ENCODE data around the gene THSD8.

DNA sequence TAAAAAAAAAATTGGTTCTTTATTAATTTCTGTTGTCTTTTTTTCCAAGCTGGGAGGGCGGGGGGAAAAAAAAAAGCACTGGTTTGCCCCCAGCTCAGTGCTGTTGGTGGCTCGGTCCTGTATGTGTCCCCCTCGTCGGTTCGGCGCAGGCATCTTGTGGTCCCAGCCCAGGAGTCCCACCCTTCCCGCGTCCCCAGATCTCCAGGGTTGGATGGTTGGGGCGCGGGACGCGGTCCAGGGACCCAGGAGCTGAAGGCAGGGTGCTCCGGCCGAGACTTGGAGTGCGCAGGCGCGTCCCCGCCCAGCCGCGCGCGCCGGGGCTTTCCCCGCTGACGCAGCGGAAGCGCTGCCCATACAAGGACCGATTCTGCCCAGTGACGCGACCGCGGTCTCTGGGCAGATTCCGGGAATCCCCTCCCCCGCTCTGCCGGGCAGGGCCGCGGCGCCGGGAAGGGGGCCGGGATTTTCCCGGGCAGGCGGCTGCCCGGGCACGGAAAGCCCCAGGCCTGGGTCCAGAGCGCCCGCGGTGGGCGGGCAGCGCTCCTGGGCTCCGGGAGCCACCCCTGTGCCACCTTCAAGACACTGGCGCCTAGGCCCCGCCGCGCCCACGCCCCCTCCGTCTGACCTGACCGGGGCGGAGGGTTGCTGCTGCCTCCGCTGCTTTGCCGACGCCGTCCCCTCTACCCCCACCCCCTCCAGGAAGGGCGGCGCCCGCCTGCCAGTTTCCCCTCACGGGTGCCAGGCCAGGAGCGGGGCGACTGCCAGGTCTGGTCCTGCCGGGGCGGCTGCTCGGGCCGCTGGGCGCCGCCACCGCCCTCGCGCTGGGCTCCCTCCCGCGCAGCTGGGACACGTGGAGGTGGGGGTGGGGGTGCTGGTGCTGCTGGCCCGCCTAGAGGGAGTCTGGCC lies 8.3 kb upstream of the THSD8 start:
- TF ChIP-seq CTCF (IDR thresholded peaks at IDR 0.05) = no peak
- peak; percentile 34 for TF ChIP-seq POLR2A (IDR thresholded peaks at IDR 0.05; ENCODE audit: low read length)
- TF ChIP-seq EP300 (IDR thresholded peaks at IDR 0.05) = 0 out of 5 replicates have a peak, but pooled peaks of 1 of the 2 experiments have one; percentile 6
- no peak for TF ChIP-seq ESRRA (IDR thresholded peaks at IDR 0.05; ENCODE audit: borderline replicate concordance, low read length)
- TF ChIP-seq RAD21 (conservative IDR thresholded peaks at IDR 0.05 in 1 of 2, IDR thresholded peaks at IDR 0.05 in 1 of 2) = no peak
- TF ChIP-seq, protein P1, sequence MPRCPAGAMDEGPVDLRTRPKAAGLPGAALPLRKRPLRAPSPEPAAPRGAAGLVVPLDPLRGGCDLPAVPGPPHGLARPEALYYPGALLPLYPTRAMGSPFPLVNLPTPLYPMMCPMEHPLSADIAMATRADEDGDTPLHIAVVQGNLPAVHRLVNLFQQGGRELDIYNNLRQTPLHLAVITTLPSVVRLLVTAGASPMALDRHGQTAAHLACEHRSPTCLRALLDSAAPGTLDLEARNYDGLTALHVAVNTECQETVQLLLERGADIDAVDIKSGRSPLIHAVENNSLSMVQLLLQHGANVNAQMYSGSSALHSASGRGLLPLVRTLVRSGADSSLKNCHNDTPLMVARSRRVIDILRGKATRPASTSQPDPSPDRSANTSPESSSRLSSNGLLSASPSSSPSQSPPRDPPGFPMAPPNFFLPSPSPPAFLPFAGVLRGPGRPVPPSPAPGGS (IDR thresholded peaks at IDR 0.05) = peak; percentile 26; the same call in 2 of the 3 replicates
- no peak for TF ChIP-seq CBX2 (IDR thresholded peaks at IDR 0.05; ENCODE audit: borderline replicate concordance, low read depth)
- TF ChIP-seq CHD2 (IDR thresholded peaks at IDR 0.05; ENCODE audit: low read length, partially characterized antibody) = peak; percentile 72

All from A549 (cell line).